ENCODE measurements around the gene FIG4.
"Not testable (repeated sequence)": the region's sequence is repeated elsewhere in the genome, so short reads cannot be mapped to it uniquely, and the experiment has no call there.

The FIG4 gene

DNA sequence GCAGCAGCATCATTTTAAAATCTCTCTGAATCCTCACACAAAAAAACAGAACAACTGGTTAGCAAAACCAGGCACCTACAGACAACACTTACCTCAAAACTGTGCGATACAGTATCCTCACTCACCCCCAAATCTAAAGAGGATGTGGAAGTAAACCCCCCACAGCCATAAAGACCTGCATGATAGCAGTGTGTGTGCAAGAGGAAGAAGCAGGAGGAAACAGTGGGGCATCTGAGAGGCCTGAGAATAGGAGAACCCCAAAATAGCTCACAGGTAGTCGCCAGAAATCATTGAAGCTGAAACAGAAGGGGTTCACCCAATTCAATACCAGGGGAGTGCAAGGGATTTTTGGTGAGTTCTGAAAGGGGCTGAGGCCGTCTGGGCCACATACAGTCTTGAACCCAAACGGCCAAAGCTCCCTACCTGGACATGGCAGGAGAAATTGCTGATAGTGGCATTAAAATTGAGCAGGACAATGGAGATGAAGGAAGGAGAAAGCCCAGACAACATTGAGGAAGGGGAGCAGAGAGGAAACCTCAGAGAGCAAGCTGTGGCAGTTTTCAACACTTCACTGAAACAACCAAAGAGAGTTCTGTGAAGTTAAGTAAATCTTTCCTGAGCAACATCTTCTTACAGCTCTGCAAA, 129.7 kb downstream of the FIG4 start:
- DNase-seq = no peak
- in situ Hi-C loops (cut with HindIII; ENCODE audit: low pct_ligation_motif_present, low pct_unique_long_range_greater_than_20kb, low sequenced_read_pairs) = no loop called here

DNA sequence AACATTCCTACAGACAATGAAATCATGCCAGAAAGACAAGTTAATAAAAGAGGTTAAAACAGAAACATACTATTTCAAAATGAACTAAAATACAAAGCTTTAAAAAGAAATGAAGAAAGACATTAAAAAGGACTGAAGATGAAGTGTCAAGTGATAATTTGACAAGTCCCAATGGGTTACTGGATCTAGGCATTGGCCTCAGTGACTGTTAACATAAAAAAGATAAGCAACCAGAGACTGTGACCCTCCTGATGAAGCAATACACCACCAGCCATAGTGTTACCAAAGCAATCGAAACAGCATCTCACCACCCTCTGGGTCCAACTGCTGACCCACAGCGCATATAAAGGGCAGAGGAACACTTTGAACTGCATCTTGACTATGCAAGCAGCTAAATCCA, 130.3 kb downstream of the FIG4 start:
- in situ Hi-C loops (cut with HindIII; ENCODE audit: low pct_ligation_motif_present, low pct_unique_long_range_greater_than_20kb, low sequenced_read_pairs) = no loop called here

DNA sequence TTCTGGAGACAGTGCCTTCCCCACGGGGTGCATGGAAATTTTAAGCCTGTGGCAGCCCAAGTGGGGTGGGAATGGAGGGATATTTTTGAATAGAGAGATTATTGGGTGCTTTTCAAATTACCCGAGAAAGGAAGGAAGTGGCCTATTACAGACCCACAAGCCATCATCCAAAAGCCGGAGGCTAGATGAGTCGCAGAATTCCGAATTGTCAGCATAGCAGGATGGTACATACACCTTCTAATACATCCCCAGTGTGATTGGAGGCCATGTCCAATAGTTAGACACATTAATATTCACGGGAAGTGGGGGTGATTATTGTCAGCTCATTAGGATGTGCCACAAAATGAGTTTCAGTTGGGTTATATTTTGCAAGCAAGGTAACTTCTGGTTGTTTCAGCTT, 133.0 kb downstream of the FIG4 start:
- in situ Hi-C loops (cut with HindIII; ENCODE audit: low pct_ligation_motif_present, low pct_unique_long_range_greater_than_20kb, low sequenced_read_pairs) = no loop called here

More for the DNA sequence above, 130.3 kb downstream of the FIG4 start:
- DNase-seq = no peak

DNA sequence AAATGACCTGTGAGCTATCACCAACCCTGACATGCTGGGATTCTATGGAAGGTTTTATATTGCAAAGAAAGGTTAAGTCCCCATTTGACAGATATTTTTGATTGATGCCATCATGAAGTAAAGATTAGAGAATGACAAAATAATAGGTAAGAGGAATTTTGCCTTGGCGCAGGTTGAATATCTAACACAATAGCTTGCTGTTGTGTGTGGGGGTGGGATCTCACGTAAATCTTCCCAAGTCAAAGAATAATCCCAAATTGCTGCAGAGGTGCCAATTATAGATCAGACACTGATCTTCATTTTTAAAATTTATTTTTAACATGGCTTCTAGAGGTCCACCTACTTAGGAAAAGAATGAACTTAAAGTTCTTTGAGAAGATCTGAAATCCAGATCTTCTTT, 135.5 kb downstream of the FIG4 start:
- in situ Hi-C loops (cut with HindIII; ENCODE audit: low pct_ligation_motif_present, low pct_unique_long_range_greater_than_20kb, low sequenced_read_pairs) = no loop called here
- no peak for DNase-seq

More for the DNA sequence above, 133.0 kb downstream of the FIG4 start:
- no peak for DNase-seq

DNA sequence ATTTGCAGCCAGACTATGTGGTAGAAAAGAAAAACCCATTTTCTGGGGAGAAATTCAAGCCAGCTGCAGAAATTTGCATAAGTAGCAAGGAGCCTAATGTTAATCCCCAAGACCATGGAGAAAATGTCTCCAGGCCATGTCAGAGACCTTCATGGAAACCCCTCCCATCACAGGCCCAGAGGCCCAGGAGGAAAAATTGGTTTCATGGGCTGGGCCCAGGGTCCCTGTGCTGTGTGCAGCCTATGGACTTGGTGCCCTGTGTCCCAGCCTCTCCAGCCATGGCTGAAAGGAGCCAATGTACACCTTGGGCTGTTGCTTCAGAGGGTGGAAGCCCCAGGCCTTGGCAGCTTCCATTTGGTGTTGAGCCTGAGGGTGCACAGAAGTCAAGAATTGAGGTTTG, 140.3 kb downstream of the FIG4 start:
- in situ Hi-C loops (cut with HindIII; ENCODE audit: low pct_ligation_motif_present, low pct_unique_long_range_greater_than_20kb, low sequenced_read_pairs); DNase-seq: not testable (repeated sequence)

DNA sequence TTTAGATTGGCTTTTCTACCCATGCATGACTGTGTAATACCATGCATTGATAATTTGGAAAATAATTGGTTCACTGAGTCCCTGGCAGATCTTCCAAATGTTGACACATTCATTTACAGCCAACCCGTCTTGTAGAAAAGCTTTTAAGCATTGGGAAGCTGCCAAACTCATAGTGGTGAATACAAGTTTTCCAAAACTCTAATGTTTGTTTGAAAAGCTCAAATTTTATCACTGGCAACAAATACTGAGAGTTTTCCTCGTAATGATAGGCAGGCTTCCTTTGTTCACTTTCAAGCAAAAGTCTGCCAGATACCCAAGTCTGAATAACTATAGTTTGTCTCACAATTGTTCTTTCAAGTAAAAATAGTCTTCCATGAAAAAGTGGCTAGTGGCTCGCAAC, 143.0 kb downstream of the FIG4 start:
- no peak for DNase-seq

DNA sequence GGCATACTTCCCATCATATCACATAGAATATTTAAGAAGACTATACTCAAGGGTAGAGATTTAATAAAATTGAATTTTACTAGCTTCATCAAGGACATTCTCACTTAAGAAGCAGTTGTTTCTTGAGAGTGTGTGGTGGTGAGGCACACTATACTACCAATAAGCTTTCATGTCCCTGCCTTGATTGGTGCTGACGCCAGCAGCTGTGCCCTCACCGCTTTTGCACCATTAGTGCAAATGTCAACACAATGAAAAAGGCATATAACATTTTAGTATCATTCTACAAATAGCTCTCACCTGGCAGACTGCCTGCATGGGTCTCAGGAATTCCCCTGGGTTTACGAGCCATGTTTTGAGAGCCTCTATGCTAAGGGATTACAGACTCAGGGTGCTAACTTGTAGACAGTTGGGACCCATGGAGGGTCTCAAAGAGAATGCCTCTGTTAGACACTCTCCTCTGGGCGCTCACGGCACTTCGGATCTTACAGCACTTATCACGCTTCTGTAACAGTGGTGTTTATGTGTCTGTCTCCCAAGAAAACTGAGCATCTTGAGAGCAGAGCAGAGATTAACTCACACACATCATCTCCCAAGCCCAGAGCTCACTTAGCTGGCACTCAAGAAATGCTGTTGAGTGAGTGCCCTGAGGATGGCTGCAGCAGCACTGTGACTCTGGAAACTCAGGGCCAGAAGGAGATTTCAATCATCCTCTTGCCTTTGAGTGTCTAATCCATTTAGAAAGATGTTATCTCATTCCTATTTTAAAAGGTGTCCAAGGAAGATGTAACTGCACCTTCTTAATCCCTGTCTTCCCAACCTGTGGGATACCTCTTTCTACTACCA, 143.7 kb downstream of the FIG4 start:
- DNase-seq = no peak
- in situ Hi-C loops (cut with HindIII; ENCODE audit: low pct_ligation_motif_present, low pct_unique_long_range_greater_than_20kb, low sequenced_read_pairs) = no loop called here

More for the DNA sequence above, 143.0 kb downstream of the FIG4 start:
- in situ Hi-C loops (cut with HindIII; ENCODE audit: low pct_ligation_motif_present, low pct_unique_long_range_greater_than_20kb, low sequenced_read_pairs) = no loop called here

DNA sequence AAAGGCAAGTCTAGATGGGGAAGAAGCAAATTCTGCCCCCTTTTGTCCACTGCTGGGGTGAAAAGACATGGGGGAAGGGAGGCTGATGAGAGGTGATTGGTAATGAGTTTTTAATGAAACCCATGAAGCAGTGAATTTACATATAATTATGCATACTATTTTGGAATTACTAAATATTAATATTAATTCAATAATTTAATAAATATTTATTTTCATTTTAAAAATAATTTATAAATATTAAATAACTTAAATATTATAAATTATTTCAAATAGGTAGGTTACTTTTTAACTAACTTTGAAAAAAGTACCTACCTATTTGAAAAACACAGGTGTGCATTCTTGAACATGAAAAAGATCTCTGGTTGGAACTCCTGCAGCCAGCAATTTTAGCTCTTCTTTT, 148.9 kb downstream of the FIG4 start:
- in situ Hi-C loops (cut with HindIII; ENCODE audit: low pct_ligation_motif_present, low pct_unique_long_range_greater_than_20kb, low sequenced_read_pairs) = no loop called here
- DNase-seq = no peak

DNA sequence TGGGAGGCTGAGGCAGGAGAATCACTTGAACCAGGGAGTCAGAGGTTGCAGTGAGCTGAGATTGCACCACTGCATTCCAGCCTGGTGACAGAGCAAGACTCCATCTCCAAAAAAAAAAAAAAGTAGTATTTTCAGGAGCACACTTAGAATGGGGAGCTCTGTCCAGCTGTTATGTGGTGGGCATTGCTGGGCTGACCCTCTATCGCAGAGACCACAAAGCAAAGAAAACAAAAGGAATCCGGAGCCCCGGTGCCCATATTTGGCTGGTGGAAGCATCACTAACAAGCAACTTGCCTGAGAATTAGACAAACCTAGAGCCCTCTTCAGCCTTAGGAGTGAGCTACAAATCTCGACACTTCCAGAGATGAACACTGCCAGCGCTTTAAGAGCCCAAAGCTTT, 149.7 kb downstream of the FIG4 start:
- DNase-seq = no peak
- in situ Hi-C loops (cut with HindIII; ENCODE audit: low pct_ligation_motif_present, low pct_unique_long_range_greater_than_20kb, low sequenced_read_pairs) = no loop called here

DNA sequence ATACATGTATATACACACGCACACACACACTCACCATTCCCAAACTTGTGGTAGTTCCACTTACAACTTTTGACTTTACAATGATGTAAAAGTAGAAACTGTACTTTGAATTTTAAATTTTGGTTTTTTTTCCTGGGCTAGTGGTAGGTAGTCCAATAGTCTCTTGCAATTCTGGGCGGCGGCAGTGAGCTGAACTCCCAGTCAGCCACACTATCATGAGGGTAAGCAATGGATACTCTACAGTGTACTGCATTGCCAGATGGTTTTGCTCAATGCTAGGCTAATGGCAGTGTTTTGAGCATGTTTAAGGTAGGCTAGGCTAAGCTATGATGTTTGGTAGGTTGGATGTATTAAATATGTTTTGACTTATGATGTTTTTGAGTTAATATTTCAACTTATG, 150.8 kb downstream of the FIG4 start:
- in situ Hi-C loops (cut with HindIII; ENCODE audit: low pct_ligation_motif_present, low pct_unique_long_range_greater_than_20kb, low sequenced_read_pairs) = no loop called here
- DNase-seq = no peak

DNA sequence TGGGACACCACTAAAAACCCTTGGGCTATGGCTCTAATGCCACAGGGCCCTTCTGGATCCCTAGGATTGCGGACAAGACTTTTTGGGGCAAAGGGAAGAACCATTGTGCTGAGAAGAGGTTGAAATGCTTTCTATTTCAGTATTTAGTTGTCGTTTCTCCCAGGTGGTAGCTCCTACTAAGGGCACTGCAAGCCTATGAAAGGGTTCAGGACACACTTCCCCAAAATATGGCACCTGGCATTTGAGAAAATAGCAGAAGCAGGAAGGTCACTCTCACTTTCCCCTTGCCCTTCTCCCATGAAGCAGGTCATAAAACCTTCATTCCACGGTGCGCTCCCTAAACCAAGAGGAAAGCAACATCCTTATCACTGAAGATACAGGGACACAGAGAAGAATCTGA, 161.6 kb downstream of the FIG4 start:
- no peak for DNase-seq
- in situ Hi-C loops (cut with HindIII; ENCODE audit: low pct_ligation_motif_present, low pct_unique_long_range_greater_than_20kb, low sequenced_read_pairs) = no loop called here

DNA sequence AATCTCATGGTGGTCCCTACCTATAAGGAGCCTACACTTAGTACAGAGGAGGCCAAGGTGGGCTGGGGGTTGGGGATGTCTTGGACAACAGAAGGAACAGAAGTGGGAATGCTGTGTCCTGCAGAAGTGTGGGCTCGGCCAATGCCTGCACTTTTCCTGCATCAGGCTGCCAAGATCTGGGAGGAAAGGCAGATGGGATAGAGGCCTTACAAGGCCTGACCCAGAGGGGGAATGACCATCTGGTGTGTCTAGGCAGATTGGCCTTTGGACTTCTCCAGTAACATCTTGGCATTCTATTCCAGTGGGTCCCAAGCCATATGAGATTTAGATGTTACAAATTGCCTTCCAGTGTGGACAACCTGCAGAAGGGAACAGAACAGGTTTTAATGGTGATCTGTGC, 162.3 kb downstream of the FIG4 start:
- no peak for DNase-seq
- in situ Hi-C loops (cut with HindIII; ENCODE audit: low pct_ligation_motif_present, low pct_unique_long_range_greater_than_20kb, low sequenced_read_pairs) = no loop called here

DNA sequence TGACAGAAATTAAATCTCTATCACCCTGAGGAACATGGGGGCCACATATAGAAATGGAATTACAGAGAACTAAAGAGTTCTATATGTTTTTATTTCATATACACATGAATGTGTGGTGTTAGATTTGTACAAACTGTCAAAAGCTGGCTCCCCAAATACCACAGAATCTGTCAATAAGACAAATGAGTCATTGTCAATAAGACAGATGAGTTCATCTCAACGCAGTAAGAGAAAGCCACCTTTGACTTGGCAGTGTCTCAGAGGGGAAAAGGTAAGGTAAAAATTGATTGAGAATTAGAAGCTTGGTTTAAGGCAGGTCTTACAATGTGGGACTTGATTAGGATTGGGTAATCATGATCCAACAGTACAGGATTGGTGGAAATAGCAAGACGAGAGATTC, 162.9 kb downstream of the FIG4 start:
- in situ Hi-C loops (cut with HindIII; ENCODE audit: low pct_ligation_motif_present, low pct_unique_long_range_greater_than_20kb, low sequenced_read_pairs) = no loop called here
- DNase-seq = no peak

DNA sequence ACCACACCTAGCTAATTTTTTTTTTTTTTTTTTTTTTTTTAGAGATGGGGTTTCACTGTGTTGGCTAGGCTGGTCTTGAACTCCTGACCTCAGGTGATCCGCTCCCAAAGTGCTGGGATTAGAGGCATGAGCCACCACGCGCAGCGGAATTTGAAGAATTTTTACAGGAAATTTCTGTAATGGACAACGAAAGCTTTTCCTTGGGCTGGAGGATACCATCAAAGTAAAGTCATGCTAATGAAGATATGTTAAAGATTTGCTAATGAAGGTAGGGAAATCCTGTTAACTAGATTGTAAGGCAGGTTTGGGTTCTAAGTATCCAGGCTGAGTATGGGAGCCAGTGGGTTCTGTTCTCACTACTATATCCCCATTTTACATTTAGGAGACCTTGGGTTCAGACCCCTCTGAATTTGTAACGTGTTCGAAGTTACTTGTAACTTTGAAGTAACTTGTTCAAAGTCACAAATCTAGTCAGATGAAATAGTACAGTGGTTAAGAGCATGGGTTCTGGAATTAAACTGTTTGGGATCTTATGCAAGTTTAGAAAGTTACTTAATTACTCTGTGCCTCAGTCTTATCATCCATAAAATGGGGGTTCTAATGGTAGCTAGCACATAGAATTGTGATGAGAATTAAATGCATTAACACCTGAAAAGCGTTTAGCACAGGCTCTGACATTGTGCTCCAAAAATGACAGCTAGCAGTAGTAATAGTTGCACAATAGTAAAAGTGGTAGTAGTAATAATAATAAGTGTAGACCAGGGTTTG, 163.6 kb downstream of the FIG4 start:
- in situ Hi-C loops (cut with HindIII; ENCODE audit: low pct_ligation_motif_present, low pct_unique_long_range_greater_than_20kb, low sequenced_read_pairs) = no loop called here
- DNase-seq = no peak

DNA sequence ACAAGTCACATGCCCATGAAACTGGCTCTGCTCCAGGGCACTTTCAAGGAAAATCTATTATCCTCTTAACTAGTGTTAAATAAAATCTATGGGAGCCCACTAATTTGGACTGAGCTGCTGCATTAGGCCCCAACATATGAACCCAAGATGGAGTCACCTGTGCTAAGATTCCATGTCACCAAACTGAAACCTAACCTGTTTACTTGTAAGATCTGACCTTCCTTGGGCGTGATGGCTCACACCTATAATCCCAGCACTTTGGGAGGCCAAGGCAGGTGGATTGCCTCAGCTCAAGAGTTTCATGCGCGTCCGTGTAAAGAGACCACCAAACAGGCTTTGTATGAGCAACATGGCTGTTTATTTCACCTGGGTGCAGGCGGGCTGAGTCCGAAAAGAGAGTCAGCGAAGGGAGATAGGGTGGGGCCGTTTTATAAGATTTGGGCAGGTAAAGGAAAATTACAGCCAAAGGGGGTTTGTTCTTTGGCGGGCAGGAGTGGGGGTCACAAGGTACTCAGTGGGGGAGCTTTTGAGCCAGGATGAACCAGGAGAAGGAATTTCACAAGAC, 164.5 kb downstream of the FIG4 start:
- in situ Hi-C loops (cut with HindIII; ENCODE audit: low pct_ligation_motif_present, low pct_unique_long_range_greater_than_20kb, low sequenced_read_pairs); DNase-seq: not testable (repeated sequence)

DNA sequence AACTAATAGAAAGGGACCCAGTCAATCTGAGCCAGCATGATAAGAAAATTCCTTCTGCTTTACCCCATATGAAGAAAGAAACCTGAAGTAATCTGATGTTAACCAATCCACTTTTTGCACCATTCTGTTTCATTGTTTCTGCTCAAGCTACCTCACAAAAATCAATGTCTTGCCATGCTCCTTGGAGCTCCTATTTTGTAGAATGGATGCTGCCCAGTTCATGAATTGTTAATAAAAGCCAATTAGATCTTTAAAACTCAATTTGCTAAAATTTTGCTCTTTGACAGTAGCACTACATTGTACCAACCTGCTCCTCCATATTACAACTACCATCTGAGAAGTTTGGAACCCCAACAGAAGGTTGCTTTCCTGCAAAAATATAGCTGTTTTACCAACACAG, 170.8 kb downstream of the FIG4 start:
- in situ Hi-C loops (cut with HindIII; ENCODE audit: low pct_ligation_motif_present, low pct_unique_long_range_greater_than_20kb, low sequenced_read_pairs) = no loop called here
- DNase-seq = no peak

DNA sequence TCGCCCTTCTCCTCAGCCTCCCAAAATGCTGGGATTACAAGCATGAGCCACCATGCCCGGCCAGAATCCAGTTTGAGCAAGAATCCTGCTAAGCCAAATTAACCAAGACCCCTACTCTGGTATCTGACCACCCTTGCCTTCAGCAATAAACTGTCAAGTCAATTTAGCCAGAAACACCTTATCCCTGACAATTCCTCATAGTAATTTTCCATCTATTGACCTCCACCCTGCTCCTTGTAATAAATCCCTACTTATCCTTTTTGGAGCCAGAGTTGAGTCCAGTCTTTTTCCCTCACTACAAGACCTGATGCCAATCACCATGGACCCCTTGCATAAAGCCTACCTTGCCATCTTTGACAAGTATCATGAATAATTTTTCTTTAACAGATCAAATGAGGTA, 173.0 kb downstream of the FIG4 start:
- in situ Hi-C loops (cut with HindIII; ENCODE audit: low pct_ligation_motif_present, low pct_unique_long_range_greater_than_20kb, low sequenced_read_pairs) = no loop called here

DNA sequence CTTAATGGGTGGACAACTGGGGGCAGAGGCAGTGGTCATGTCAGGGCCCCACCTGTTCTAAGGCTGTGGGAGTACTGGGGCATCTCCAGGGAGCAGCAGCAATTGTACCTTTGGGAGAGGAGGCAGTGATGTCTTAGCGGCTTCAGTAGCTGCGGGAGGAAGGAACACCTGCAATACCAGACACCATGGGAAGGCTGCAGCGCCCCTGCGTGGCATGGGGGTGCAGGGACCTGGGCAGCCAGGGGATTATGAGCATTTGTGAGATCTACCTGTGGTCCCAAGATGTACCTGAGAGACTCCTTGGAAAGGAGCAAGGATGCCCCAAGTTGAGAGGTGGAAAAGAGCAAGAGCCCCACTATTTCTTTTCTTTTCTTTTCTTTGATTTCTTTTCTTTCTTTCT, 174.9 kb downstream of the FIG4 start:
- in situ Hi-C loops (cut with HindIII; ENCODE audit: low pct_ligation_motif_present, low pct_unique_long_range_greater_than_20kb, low sequenced_read_pairs) = no loop called here
- DNase-seq = no peak

More for the DNA sequence above, 173.0 kb downstream of the FIG4 start:
- DNase-seq = no peak

Data from ACHN (cell line).